AG09309 (cell line): ENCODE data around the gene FJX1.

ENCODE experiments used
- DNase-seq: peaks from one replicate; pipeline ENCODE4 v3.0.0-alpha.2; 2010; ENCODE audit warnings: low read depth
- H3K4me3 ChIP-seq: 2 replicates; pipeline ENCODE4 v1.5.1; 2011; ENCODE audit warnings: mild to moderate bottlenecking, low read depth, low read length, moderate library complexity; ENCODE audit not compliant: control insufficient read depth
- TF ChIP-seq, protein P1 (sequence below): IDR thresholded peaks from 2 replicates; pipeline ENCODE4 v1.5.1; 2011; ENCODE audit warnings: mild to moderate bottlenecking, low read depth, low read length, inconsistent platforms; ENCODE audit not compliant: insufficient read depth, control insufficient read depth; ENCODE audit errors: missing control alignments

FJX1 gene

GRCh38 chr11:35602979-35603378, 15.3 kb upstream of the FJX1 start:
- H3K4me3 ChIP-seq, result no peak overlapping the region
- DNase-seq, result no peak
- TF ChIP-seq, protein P1, sequence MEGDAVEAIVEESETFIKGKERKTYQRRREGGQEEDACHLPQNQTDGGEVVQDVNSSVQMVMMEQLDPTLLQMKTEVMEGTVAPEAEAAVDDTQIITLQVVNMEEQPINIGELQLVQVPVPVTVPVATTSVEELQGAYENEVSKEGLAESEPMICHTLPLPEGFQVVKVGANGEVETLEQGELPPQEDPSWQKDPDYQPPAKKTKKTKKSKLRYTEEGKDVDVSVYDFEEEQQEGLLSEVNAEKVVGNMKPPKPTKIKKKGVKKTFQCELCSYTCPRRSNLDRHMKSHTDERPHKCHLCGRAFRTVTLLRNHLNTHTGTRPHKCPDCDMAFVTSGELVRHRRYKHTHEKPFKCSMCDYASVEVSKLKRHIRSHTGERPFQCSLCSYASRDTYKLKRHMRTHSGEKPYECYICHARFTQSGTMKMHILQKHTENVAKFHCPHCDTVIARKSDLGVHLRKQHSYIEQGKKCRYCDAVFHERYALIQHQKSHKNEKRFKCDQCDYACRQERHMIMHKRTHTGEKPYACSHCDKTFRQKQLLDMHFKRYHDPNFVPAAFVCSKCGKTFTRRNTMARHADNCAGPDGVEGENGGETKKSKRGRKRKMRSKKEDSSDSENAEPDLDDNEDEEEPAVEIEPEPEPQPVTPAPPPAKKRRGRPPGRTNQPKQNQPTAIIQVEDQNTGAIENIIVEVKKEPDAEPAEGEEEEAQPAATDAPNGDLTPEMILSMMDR, result no peak

DNA sequence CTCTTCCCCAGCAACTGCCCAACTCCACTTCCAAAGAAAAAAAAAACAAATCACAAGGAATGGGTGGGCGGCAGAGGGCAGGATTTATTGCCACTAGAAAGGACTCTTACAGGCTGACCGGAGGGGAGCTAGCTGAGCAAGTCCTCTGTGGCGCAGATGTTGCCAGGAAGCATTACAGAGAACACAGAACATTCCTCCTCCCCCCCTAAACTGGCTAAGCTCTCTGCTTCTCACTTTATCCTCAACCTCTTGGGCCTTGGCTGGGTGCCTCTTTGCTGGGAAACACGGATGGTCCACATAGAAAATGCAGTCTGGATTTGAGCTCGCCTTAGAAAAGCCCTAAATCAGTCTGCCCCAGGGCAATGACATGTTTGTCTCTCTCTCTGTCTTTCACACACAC, 12.6 kb upstream of the FJX1 start:
- TF ChIP-seq, protein P1, result no peak
- H3K4me3 ChIP-seq, result no peak overlapping the region
- no peak for DNase-seq

DNA sequence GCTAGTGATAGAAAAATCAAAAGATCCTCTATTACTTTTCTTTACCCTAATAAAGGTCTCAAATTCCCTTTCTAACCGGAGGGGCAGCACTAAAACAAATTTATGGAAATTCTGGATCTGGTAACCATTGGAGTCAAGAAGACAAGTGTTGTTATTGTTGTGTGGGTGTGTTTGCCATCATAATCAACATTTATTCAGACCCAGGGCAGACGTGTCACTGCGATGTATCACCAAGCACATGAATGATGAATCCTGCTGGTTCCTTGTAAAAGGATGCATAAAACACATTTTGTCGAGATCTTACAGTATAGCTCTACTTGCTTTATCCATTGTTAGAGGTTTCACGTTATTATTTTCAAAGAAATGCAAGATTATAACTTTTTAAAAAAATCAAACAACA, 12.1 kb upstream of the FJX1 start:
- TF ChIP-seq, protein P1, result no peak
- no peak overlapping the region for H3K4me3 ChIP-seq
- DNase-seq, result no peak

DNA sequence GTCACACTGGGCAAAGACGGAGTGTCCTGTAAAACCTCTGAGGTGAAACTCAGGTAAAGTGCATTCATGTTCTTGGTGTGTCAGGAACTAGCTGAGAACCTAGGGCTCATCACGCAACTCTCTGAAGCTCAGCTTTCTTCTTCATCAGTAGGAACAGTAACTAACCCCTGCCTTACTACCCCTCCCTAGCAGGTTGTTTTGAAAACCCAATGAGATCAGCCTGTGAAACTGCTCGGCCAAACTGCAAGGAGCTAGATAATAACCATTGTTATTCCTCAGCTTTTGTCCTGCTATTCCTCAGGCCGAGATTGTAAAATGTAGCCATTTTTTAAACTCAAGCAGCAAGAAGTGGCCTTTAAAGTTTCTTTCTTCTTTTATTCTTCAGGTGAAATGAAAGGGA, 9.8 kb upstream of the FJX1 start:
- TF ChIP-seq, protein P1, result no peak
- DNase-seq, result no peak
- no peak overlapping the region for H3K4me3 ChIP-seq

DNA sequence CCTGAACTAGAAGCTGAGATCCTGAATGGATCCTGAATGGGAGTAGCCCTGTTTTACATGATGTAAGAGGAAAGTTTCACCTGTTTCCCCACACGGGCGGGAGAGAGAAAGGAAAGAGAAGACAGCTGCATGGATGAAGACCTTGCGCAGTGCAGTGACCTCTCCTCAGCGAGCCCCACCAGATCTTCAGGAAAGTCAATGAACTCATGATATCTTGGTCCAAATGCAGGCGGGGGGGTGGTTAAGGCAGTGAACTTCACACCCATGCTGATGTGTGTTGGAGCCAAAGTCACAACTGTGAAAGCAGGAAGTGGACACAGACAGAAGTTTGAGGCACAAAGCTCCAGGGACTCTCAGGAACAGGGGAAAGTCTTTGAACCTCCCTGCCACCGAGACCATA, 8.6 kb upstream of the FJX1 start:
- TF ChIP-seq, protein P1, result no peak
- DNase-seq, result no peak
- H3K4me3 ChIP-seq, result no peak overlapping the region

- TF ChIP-seq, protein P1, result no peak
- no peak overlapping the region for H3K4me3 ChIP-seq
- DNase-seq, result no peak
Measured at GRCh38 chr11:35610631-35611030, 7.6 kb upstream of the FJX1 start.

DNA sequence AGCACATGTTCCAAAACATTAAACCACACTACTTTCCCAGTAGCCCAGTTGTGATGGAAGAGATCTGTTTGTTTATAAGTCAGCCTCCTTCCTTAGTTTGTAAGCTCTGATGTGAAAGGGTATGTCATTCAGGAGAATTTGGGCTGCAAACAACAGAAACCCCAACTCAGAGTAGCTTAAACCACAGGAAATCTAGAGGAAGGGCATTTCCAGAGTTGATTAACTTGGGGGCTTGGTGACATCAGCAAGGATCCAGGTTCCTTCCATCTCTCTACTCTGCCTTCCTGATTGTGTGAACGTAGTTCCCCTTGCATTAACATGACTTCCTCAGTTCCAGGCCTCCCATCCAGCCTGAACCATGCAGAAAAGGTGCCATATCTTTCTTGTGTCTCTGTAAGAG, 6.5 kb upstream of the FJX1 start:
- DNase-seq, result no peak
- TF ChIP-seq, protein P1, result no peak
- H3K4me3 ChIP-seq, result no peak overlapping the region
